Neuronal stem cell (in vitro differentiated cells): Measurements from ENCODE around the gene FAM83B.

ENCODE experiments used
- DNase-seq: peaks from one replicate; pipeline ENCODE4 v3.0.0-alpha.2; 2013; ENCODE audit warnings: low spot score
- H2AFZ ChIP-seq: one replicate; pipeline ENCODE4 v1.6.1; 2013; ENCODE audit warnings: mild to moderate bottlenecking, low read length, inconsistent platforms
- H2AK5ac ChIP-seq: 2 replicates; pipeline ENCODE4 v1.6.1; 2013; ENCODE audit warnings: low read depth, mild to moderate bottlenecking, inconsistent platforms, low read length, moderate library complexity, mixed read lengths
- H2BK120ac ChIP-seq: 2 replicates; pipeline ENCODE4 v1.6.1; 2013; ENCODE audit warnings: low read depth, mild to moderate bottlenecking, inconsistent platforms, low read length, moderate library complexity, mixed read lengths
- H2BK12ac ChIP-seq: one replicate; pipeline ENCODE4 v1.6.1; 2013; ENCODE audit warnings: low read length, inconsistent platforms
- H2BK15ac ChIP-seq: 2 replicates; pipeline ENCODE4 v1.6.1; 2013; ENCODE audit warnings: mild to moderate bottlenecking, low read length, inconsistent platforms, mixed read lengths
- H2BK5ac ChIP-seq: one replicate; pipeline ENCODE4 v1.6.1; 2013; ENCODE audit warnings: inconsistent platforms, mild to moderate bottlenecking, low read length, moderate library complexity
- H3K14ac ChIP-seq: one replicate; pipeline ENCODE4 v1.6.1; 2013; ENCODE audit warnings: low read length, inconsistent platforms
- H3K18ac ChIP-seq: 2 replicates; pipeline ENCODE4 v1.6.1; 2013; ENCODE audit warnings: low read length, inconsistent platforms
- H3K23ac ChIP-seq: 2 replicates; pipeline ENCODE4 v1.6.1; 2013; ENCODE audit warnings: low read depth, mild to moderate bottlenecking, mixed read lengths, low read length, inconsistent platforms; ENCODE audit not compliant: poor library complexity
- H3K27ac ChIP-seq: replicated peaks from 3 replicates; pipeline ENCODE4 v1.5.1; 2013; ENCODE audit warnings: low read length, inconsistent platforms
- H3K27me3 ChIP-seq, 3 experiments: 2 replicates each; pipeline ENCODE4 v1.6.1; 2013; ENCODE audit warnings: low read length in 3 of 3, mild to moderate bottlenecking in 2 of 3, inconsistent platforms in 1 of 3, low read depth in 1 of 3, mixed read lengths in 1 of 3, moderate library complexity in 1 of 3; ENCODE audit not compliant: control insufficient read depth in 3 of 3, insufficient read depth in 3 of 3
- H3K36me3 ChIP-seq, 2 donors: replicated peaks in 1 of 2; 2 replicates each; pipeline ENCODE4 v1.6.1; 2013; ENCODE audit warnings: low read length in 2 of 2; ENCODE audit not compliant: control insufficient read depth in 2 of 2, insufficient read depth in 2 of 2
- H3K4ac ChIP-seq: 2 replicates; pipeline ENCODE4 v1.6.1; 2013; ENCODE audit warnings: inconsistent platforms, mild to moderate bottlenecking, low read length, moderate library complexity
- H3K4me1 ChIP-seq, 2 donors: 1 replicate in 1 of 2; 2 replicates in 1 of 2; pipeline ENCODE4 v1.6.1; 2013; ENCODE audit warnings: low read length in 2 of 2, low read depth in 1 of 2; ENCODE audit not compliant: control insufficient read depth in 2 of 2, insufficient read depth in 1 of 2
- H3K4me2 ChIP-seq: one replicate; pipeline ENCODE4 v1.6.1; 2013; ENCODE audit warnings: mild to moderate bottlenecking, low read length, inconsistent platforms; ENCODE audit not compliant: insufficient read depth, poor library complexity, severe bottlenecking
- H3K4me3 ChIP-seq, 2 donors: 2 replicates each; pipeline ENCODE4 v1.5.1; 2013; ENCODE audit warnings: low read length in 2 of 2, mild to moderate bottlenecking in 2 of 2, inconsistent platforms in 1 of 2, moderate library complexity in 1 of 2
- H3K79me1 ChIP-seq: one replicate; pipeline ENCODE4 v1.6.1; 2013; ENCODE audit warnings: low read depth, mild to moderate bottlenecking, inconsistent platforms, low read length, moderate library complexity
- H3K9ac ChIP-seq: one replicate; pipeline ENCODE4 v1.6.1; 2013; ENCODE audit warnings: mild to moderate bottlenecking, low read depth, low read length, inconsistent platforms; ENCODE audit not compliant: poor library complexity
- H3K9me3 ChIP-seq, 2 donors: replicated peaks in 1 of 2; 2 replicates each; pipeline versions ENCODE3 to v1.6.1; 2013; ENCODE audit warnings: low read length in 2 of 2, mild to moderate bottlenecking in 2 of 2, inconsistent platforms in 1 of 2, low read depth in 1 of 2, mixed read lengths in 1 of 2, moderate library complexity in 1 of 2; ENCODE audit not compliant: control insufficient read depth in 2 of 2, insufficient read depth in 1 of 2
- H4K8ac ChIP-seq: one replicate; pipeline ENCODE4 v1.6.1; 2013; ENCODE audit warnings: low read depth, mild to moderate bottlenecking, inconsistent platforms, low read length, moderate library complexity
- H4K91ac ChIP-seq: one replicate; pipeline ENCODE4 v1.6.1; 2013; ENCODE audit warnings: low read length, low read depth, mild to moderate bottlenecking, inconsistent platforms; ENCODE audit not compliant: poor library complexity
- WGBS, 2 donors: extraction: QIAGEN DNeasy Blood & Tissue Kit; methylation state at CpG; one replicate each; pipeline ENCODE4 v1.1.7; 2013; ENCODE audit warnings: missing lambda C conversion rate in 2 of 2, mixed read lengths in 1 of 2; ENCODE audit not compliant: insufficient read length in 2 of 2, insufficient replicate concordance in 1 of 2; ENCODE audit errors: extremely low coverage in 2 of 2; 5-methylcytosine and 5-hydroxymethylcytosine counted together

Gene FAM83B

GRCh38 chr6:54868556-54868955 is 22.0 kb downstream of the FAM83B start:
- Histone ChIP-seq H2BK5ac (no peak overlapping the region), H3K4ac (no peak overlapping the region), H2AFZ (no peak overlapping the region)

DNA sequence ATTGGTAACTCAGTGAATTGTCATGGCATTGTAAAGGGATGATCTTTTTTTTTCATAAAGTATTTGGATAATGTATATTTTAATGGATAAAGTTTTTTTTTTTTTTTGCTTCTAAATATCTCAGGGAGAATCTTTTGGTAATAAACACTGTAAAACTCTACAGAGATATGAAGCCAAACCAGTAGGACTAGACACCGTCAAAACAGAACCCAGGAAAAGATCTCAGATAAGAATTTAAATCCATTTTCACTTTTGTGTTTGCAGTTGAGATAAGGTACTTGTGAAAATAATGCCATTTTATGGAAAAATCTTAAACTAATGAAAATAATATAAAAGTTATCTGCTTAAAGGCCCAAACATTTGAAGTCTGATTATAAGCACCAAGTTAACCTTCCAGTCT is 27.0 kb downstream of the FAM83B start:
- no peak overlapping the region for H2BK120ac ChIP-seq
- H3K14ac ChIP-seq = no peak overlapping the region
- no peaks in the 10 kb centered on the region for H3K36me3 ChIP-seq
- no peak overlapping the region for H3K9ac ChIP-seq
- no peaks in the 10 kb centered on the region for H3K9me3 ChIP-seq
- H3K27me3 ChIP-seq = no peaks in the 10 kb centered on the region
- H4K8ac ChIP-seq = no peak overlapping the region
- no peak overlapping the region for H3K23ac ChIP-seq
- no peak overlapping the region for H2AFZ ChIP-seq
- H2BK15ac ChIP-seq = no peak overlapping the region
- no peaks in the 10 kb centered on the region for H3K4me1 ChIP-seq
- no peak overlapping the region for H2BK5ac ChIP-seq
- no peaks in the 10 kb centered on the region for H3K79me1 ChIP-seq
- H2AK5ac ChIP-seq = no peak overlapping the region
- no peak overlapping the region for H3K4me2 ChIP-seq
- H3K4me3 ChIP-seq = no peak overlapping the region
- no peak overlapping the region for H3K27ac ChIP-seq
- WGBS, 2 donors = no CpG with 5 or more reads among the region's 1 CpG
- H4K91ac ChIP-seq = no peak overlapping the region
- no peak overlapping the region for H3K18ac ChIP-seq
- H3K4ac ChIP-seq = no peak overlapping the region
- DNase-seq = no peak
- H2BK12ac ChIP-seq = no peak overlapping the region

More at GRCh38 chr6:54868556-54868955, 22.0 kb downstream of the FAM83B start:
- DNase-seq = no peak
- no peak overlapping the region for H3K4me3 ChIP-seq
- no peak overlapping the region for H3K14ac ChIP-seq
- H3K36me3 ChIP-seq = no peaks in the 10 kb centered on the region
- no peak overlapping the region for H3K4me2 ChIP-seq
- no peak overlapping the region for H3K9ac ChIP-seq
- no peak overlapping the region for H3K18ac ChIP-seq
- no peaks in the 10 kb centered on the region for H3K79me1 ChIP-seq
- no peak overlapping the region for H2AK5ac ChIP-seq
- no peak overlapping the region for H4K91ac ChIP-seq
- H2BK12ac ChIP-seq = no peak overlapping the region
- H3K23ac ChIP-seq = no peak overlapping the region
- H3K27ac ChIP-seq = no peak overlapping the region
- H2BK15ac ChIP-seq = no peak overlapping the region
- H4K8ac ChIP-seq = no peak overlapping the region
- H3K4me1 ChIP-seq = peaks cover 0 to 5% of the 10 kb centered on the region in 2 donors
- H3K27me3 ChIP-seq = no peaks in the 10 kb centered on the region
- H3K9me3 ChIP-seq = no peaks in the 10 kb centered on the region
- H2BK120ac ChIP-seq = no peak overlapping the region

GRCh38 chr6:54874349-54875048 is 27.9 kb downstream of the FAM83B start:
- Histone ChIP-seq H3K27ac (no peak overlapping the region), H3K18ac (no peak overlapping the region), H3K14ac (no peak overlapping the region), H4K8ac (no peak overlapping the region), H4K91ac (no peak overlapping the region), H3K9me3 (no peaks in the 10 kb centered on the region), H3K4me2 (no peak overlapping the region), H2BK15ac (no peak overlapping the region), H2BK12ac (no peak overlapping the region), H3K36me3 (no peaks in the 10 kb centered on the region), H3K27me3 (no peaks in the 10 kb centered on the region), H2BK5ac (no peak overlapping the region), H2AFZ (no peak overlapping the region), H3K9ac (no peak overlapping the region), H3K4ac (no peak overlapping the region), H3K79me1 (no peaks in the 10 kb centered on the region), H2AK5ac (no peak overlapping the region), H3K4me3 (no peak overlapping the region), H2BK120ac (no peak overlapping the region), H3K23ac (no peak overlapping the region), H3K4me1 (no peaks in the 10 kb centered on the region)
- WGBS, 2 donors = no CpG with 5 or more reads among the region's 2 CpGs
- no peak for DNase-seq

DNA sequence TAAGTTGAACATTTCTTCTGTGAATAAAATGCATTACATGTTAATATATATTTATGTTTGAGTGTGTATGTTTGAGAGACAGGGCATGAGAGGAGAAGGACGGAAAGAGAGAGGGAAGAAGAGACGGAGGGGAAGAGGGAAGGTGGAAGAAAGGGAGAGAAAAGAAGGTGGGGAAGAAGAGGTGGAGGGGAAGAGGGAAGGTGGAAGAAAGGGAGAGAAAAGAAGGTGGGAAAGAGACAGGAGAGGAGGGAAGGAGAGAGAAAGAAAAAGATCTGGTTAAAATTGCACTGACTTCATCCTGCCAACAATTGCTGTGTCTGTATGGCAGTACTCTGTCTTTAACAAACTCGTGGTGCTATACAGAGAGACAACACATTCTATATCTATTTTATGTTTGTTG is 29.0 kb downstream of the FAM83B start:
- Histone ChIP-seq H3K27me3 (no peaks in the 10 kb centered on the region), H2AFZ (no peak overlapping the region), H3K23ac (no peak overlapping the region), H3K9me3 (no peaks in the 10 kb centered on the region), H2BK15ac (no peak overlapping the region), H3K79me1 (no peaks in the 10 kb centered on the region), H3K14ac (no peak overlapping the region), H3K27ac (no peak overlapping the region), H3K4me3 (no peak overlapping the region), H2BK5ac (no peak overlapping the region), H3K4me2 (no peak overlapping the region), H4K8ac (no peak overlapping the region), H3K36me3 (no peaks in the 10 kb centered on the region), H3K4ac (no peak overlapping the region), H3K9ac (no peak overlapping the region), H2BK120ac (no peak overlapping the region), H4K91ac (no peak overlapping the region), H2BK12ac (no peak overlapping the region), H3K4me1 (no peaks in the 10 kb centered on the region), H2AK5ac (no peak overlapping the region), H3K18ac (no peak overlapping the region)
- WGBS, 2 donors = 100% methylated on average over 2 of the region's 3 CpGs; no CpG with 5 or more reads in 1 of the 2 donors
- no peak for DNase-seq
